Neural cell (in vitro differentiated cells): ENCODE data around the gene NFU1.

Experiments
- CTCF ChIP-seq: fragments of 450-650 bp; IDR thresholded peaks from 2 replicates; pipeline ENCODE4 v1.5.1; 2014; ENCODE audit warnings: antibody characterized with exemption, mild to moderate bottlenecking, moderate library complexity; ENCODE audit not compliant: poor library complexity, severe bottlenecking
- EP300 ChIP-seq: fragments of 450-650 bp; conservative IDR thresholded peaks from 2 replicates; pipeline ENCODE4 v1.6.1; 2014; ENCODE audit warnings: antibody characterized with exemption, mild to moderate bottlenecking, moderate library complexity; ENCODE audit not compliant: poor library complexity, severe bottlenecking
- EZH2 ChIP-seq: fragments of 200-600, 300-800 bp; shearing (Covaris generic), sonication (generic); IDR thresholded peaks from 2 replicates; pipeline ENCODE4 v1.6.1; 2014; ENCODE audit warnings: antibody characterized with exemption, low read length, borderline replicate concordance, mild to moderate bottlenecking; ENCODE audit not compliant: insufficient read depth, poor library complexity, severe bottlenecking
- POLR2AphosphoS5 ChIP-seq: IDR thresholded peaks from 2 replicates; pipeline ENCODE4 v1.6.1; 2012
- RAD21 ChIP-seq: fragments of 450-650 bp; conservative IDR thresholded peaks from 2 replicates; pipeline ENCODE4 v1.6.1; 2014; ENCODE audit warnings: antibody characterized with exemption, mild to moderate bottlenecking, moderate library complexity
- REST ChIP-seq: IDR thresholded peaks from 2 replicates; pipeline ENCODE4 v1.6.1; 2012; ENCODE audit warnings: borderline replicate concordance
- SMC3 ChIP-seq: fragments of 450-650 bp; conservative IDR thresholded peaks from 2 replicates; pipeline ENCODE4 v1.6.1; 2014; ENCODE audit warnings: antibody characterized with exemption, mild to moderate bottlenecking, moderate library complexity; ENCODE audit not compliant: poor library complexity

GRCh38 chr2:69469375-69469774 is 32.1 kb upstream of the NFU1 start:
- no peak for TF ChIP-seq POLR2AphosphoS5
- TF ChIP-seq CTCF, result no peak
- TF ChIP-seq SMC3, result no peak
- no peak for TF ChIP-seq EP300
- no peak for TF ChIP-seq RAD21
- TF ChIP-seq REST, result no peak
- no peak for TF ChIP-seq EZH2
